Calu3 (cell line): ENCODE data around the gene DEFB114. TPM values are rescaled to one million over a fixed set of nuclear protein-coding genes. Genes with fewer than 3 reads are reported as not detected.

Experiments used
- BruUV-seq: library from RNA; stranded (reverse); fragments of 400-500 nt; replicated peaks from 2 replicates; lab custom pipeline; 2021; lab: Mats Ljungman, UMichigan
- CTCF ChIA-PET: fragments of 300-600 bp; sonication (Branson Sonifier 250); formaldehyde crosslinking; loops from one replicate; lab custom pipeline; 2022; ENCODE audit warnings: antibody characterized with exemption; lab: Charles Lee
- DNase-seq: peaks from one replicate; pipeline ENCODE4 v3.0.0; 2022
- H3K27ac Mint-ChIP-seq: one replicate; pipeline ENCODE4 v1.8.0; 2022; ENCODE audit warnings: mixed read lengths; ENCODE audit not compliant: unreplicated experiment
- H3K27me3 Mint-ChIP-seq: one replicate; pipeline ENCODE4 v1.8.0; 2022; ENCODE audit warnings: mixed read lengths; ENCODE audit not compliant: unreplicated experiment
- H3K36me3 Mint-ChIP-seq: one replicate; pipeline ENCODE4 v1.8.0; 2022; ENCODE audit warnings: mild to moderate bottlenecking, moderate library complexity, mixed read lengths; ENCODE audit not compliant: insufficient read depth, unreplicated experiment
- H3K4me1 Mint-ChIP-seq: one replicate; pipeline ENCODE4 v1.8.0; 2022; ENCODE audit warnings: mild to moderate bottlenecking, low read depth, mixed read lengths; ENCODE audit not compliant: unreplicated experiment
- H3K4me3 Mint-ChIP-seq: one replicate; pipeline ENCODE4 v1.8.0; 2022; ENCODE audit warnings: mild to moderate bottlenecking, low read depth, moderate library complexity, mixed read lengths; ENCODE audit not compliant: unreplicated experiment
- H3K9me3 Mint-ChIP-seq: one replicate; pipeline ENCODE4 v1.8.0; 2022; ENCODE audit warnings: low read depth, mixed read lengths; ENCODE audit not compliant: unreplicated experiment
- intact Hi-C: fragments of 100-400 bp; cut with micrococcal nuclease; formaldehyde crosslinking; loops from one replicate; pipeline ENCODE4 v1.10.0; 2022; ENCODE audit not compliant: unreplicated experiment
- total RNA-seq: library from RNA; stranded (reverse); gene quantifications from 2 replicates; pipeline ENCODE4 v1.2.3, GENCODE V29; 2022
- TF ChIP-seq, protein P1 (sequence below): fragments of 200-600 bp; IDR thresholded peaks from one replicate; pipeline ENCODE4 v1.8.0; 2022; ENCODE audit warnings: antibody characterized with exemption; ENCODE audit not compliant: unreplicated experiment

Gene DEFB114
- total RNA-seq, 1 experiment from 2014 or later: not detected

- Mint-ChIP-seq H3K36me3 (no peaks in the 10 kb centered on the region), H3K4me3 (no peak overlapping the region), H3K27ac (no peak overlapping the region), H3K27me3 (no peaks in the 10 kb centered on the region), H3K9me3 (peaks cover 4% of the 10 kb centered on the region), H3K4me1 (peaks cover 22% of the 10 kb centered on the region)
- DNase-seq: no peak
- TF ChIP-seq, protein P1, sequence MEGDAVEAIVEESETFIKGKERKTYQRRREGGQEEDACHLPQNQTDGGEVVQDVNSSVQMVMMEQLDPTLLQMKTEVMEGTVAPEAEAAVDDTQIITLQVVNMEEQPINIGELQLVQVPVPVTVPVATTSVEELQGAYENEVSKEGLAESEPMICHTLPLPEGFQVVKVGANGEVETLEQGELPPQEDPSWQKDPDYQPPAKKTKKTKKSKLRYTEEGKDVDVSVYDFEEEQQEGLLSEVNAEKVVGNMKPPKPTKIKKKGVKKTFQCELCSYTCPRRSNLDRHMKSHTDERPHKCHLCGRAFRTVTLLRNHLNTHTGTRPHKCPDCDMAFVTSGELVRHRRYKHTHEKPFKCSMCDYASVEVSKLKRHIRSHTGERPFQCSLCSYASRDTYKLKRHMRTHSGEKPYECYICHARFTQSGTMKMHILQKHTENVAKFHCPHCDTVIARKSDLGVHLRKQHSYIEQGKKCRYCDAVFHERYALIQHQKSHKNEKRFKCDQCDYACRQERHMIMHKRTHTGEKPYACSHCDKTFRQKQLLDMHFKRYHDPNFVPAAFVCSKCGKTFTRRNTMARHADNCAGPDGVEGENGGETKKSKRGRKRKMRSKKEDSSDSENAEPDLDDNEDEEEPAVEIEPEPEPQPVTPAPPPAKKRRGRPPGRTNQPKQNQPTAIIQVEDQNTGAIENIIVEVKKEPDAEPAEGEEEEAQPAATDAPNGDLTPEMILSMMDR: no peak
- no TSS peak for BruUV-seq
- CTCF ChIA-PET: no interaction called here
- intact Hi-C loops: no loop called here
These were observed 16.9 kb upstream of the DEFB114 start for GRCh38 chr6:49980898-49981297.

- Mint-ChIP-seq H3K27me3 (no peaks in the 10 kb centered on the region), H3K36me3 (no peaks in the 10 kb centered on the region), H3K4me1 (peaks cover 22% of the 10 kb centered on the region), H3K9me3 (peaks cover 4% of the 10 kb centered on the region), H3K27ac (no peak overlapping the region), H3K4me3 (no peak overlapping the region)
- intact Hi-C loops: no loop called here
- no TSS peak for BruUV-seq
- CTCF ChIA-PET: no interaction called here
- TF ChIP-seq, protein P1: no peak
- DNase-seq: peak; percentile 1
These were observed 15.6 kb upstream of the DEFB114 start for GRCh38 chr6:49979584-49979983.

DNA sequence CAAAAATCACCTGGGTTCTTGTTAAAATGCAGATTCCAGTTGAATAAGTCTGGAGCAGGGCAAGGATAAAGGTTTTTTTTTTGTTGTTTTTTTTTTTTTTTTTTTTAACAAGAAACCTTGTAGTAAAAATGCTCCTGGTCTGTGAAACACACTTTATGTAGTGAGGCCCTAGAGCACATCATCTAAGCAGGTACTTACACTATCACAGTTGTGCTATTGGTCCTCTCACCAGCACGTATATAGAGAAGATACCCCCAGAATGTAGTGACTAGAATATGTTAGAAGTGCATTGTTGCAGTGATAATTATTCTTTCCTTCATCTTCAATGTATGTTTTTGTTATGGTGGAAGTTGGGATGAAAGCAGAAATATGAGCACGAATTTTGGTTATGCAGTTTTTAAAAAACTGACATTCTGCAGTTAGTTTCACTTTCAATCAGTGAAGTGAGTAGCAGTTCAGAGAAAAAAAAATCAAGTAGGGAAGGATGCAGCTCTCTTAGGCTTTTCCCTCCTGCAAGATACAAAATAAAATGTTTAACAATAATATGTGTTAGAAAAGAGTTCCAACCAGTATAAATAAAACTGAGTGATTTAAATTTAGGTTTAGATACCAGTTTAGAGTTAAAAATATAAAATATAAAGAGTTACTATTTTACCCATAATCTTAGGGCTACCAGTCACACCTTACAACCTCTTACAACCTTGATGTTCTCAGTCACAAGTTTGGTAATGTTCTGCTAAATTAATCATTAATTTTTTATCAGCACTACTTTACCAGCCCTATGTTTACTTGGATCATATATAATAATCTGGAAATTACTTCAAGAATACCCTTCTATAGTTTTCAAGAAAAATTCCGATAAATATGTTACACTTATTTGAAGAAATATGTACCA, 14.6 kb upstream of the DEFB114 start:
- Mint-ChIP-seq H3K27ac (no peak overlapping the region), H3K4me1 (peaks cover 22% of the 10 kb centered on the region), H3K4me3 (no peak overlapping the region), H3K36me3 (no peaks in the 10 kb centered on the region), H3K9me3 (peaks cover 4% of the 10 kb centered on the region), H3K27me3 (no peaks in the 10 kb centered on the region)
- intact Hi-C loops: no loop called here
- CTCF ChIA-PET: no interaction called here
- DNase-seq: no peak
- BruUV-seq: no TSS peak
- TF ChIP-seq, protein P1: no peak

DNA sequence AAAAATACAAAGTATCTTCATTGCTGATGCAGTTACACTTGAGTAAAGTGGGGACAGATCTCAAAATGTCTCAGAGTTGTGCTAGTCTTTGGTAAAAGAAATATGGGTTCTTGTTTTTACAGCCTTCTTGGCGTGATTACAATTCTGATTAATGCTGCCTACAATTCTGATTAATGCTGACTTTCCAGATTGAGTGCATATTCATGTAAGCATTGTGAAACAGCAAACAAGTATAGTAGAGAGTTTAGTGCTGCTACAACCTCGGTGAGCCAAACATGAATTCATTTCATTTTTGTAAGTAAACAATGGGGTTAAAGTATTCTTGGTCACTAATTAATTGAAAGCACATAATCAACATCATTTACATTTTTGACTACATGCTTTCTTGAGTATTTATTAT, 5.6 kb upstream of the DEFB114 start, which contains the start of gene DEFB113:
TSS of gene DEFB113 (minus strand) at position 21 of the 400 bp plus-strand sequence. CDS start at position 21, 0 bp downstream.
- no peaks in the 10 kb centered on the region for H3K4me1 Mint-ChIP-seq
- no peaks in the 10 kb centered on the region for H3K27me3 Mint-ChIP-seq
- H3K36me3 Mint-ChIP-seq: no peaks in the 10 kb centered on the region
- BruUV-seq: no TSS peak
- intact Hi-C loops: no loop called here
- CTCF ChIA-PET: no interaction called here
- no peak within 1 kb of the TSS for H3K27ac Mint-ChIP-seq
- TF ChIP-seq, protein P1: no peak
- no peak within 1 kb of the TSS for H3K4me3 Mint-ChIP-seq
- DNase-seq: no peak
- H3K9me3 Mint-ChIP-seq: no peaks in the 10 kb centered on the region
